Loucy (cell line): ENCODE measurements around the gene ROM1.

ENCODE experiments used
- H2AFZ ChIP-seq: fragments of 200-600 bp; sonication (generic); 2 replicates; pipeline ENCODE4 v1.6.0; 2016; ENCODE audit warnings: antibody characterized with exemption, mild to moderate bottlenecking, low read length, moderate library complexity
- H3F3A ChIP-seq: fragments of 200-600 bp; 2 replicates; pipeline ENCODE4 v1.6.0; 2016; ENCODE audit warnings: antibody characterized with exemption, low read depth, mild to moderate bottlenecking
- H3K27me3 ChIP-seq: fragments of 200-600 bp; sonication (generic); 2 replicates; pipeline ENCODE4 v1.6.1; 2014; ENCODE audit warnings: low read length, mild to moderate bottlenecking; ENCODE audit not compliant: insufficient read depth, poor library complexity, severe bottlenecking
- H3K36me3 ChIP-seq: fragments of 200-600 bp; sonication (generic); 2 replicates; pipeline ENCODE4 v1.6.1; 2016; ENCODE audit warnings: low read length; ENCODE audit not compliant: insufficient read depth
- H3K4me1 ChIP-seq: fragments of 200-600 bp; sonication (generic); 2 replicates; pipeline ENCODE4 v1.5.1; 2014; ENCODE audit warnings: low read length, mild to moderate bottlenecking; ENCODE audit not compliant: insufficient read depth, poor library complexity, severe bottlenecking
- H3K4me2 ChIP-seq: fragments of 200-600 bp; sonication (generic); 2 replicates; pipeline ENCODE4 v1.6.0; 2014; ENCODE audit warnings: antibody characterized with exemption, low read length, low read depth, mild to moderate bottlenecking; ENCODE audit not compliant: poor library complexity, severe bottlenecking
- H3K4me3 ChIP-seq: fragments of 200-600 bp; sonication (generic); 2 replicates; pipeline ENCODE4 v1.5.1; 2014; ENCODE audit warnings: low read length, mild to moderate bottlenecking, mixed read lengths; ENCODE audit not compliant: poor library complexity, severe bottlenecking
- H3K79me2 ChIP-seq: fragments of 200-600 bp; sonication (generic); 2 replicates; pipeline ENCODE4 v1.6.1; 2014; ENCODE audit warnings: low read length; ENCODE audit not compliant: insufficient read depth
- H3K9ac ChIP-seq: fragments of 200-600 bp; sonication (generic); 2 replicates; pipeline ENCODE4 v1.6.0; 2014; ENCODE audit warnings: mild to moderate bottlenecking, low read depth, low read length, moderate library complexity; ENCODE audit not compliant: poor library complexity, severe bottlenecking
- H3K9me2 ChIP-seq: fragments of 200-600 bp; sonication (generic); replicated peaks from 2 replicates; pipeline ENCODE4 v1.6.1; 2016; ENCODE audit warnings: low read depth, low read length, mixed read lengths
- H3K9me3 ChIP-seq: fragments of 200-600 bp; sonication (generic); 2 replicates; pipeline ENCODE4 v1.6.1; 2014; ENCODE audit warnings: mild to moderate bottlenecking, antibody characterized with exemption, low read length, low read depth; ENCODE audit not compliant: insufficient read depth
- H4K20me1 ChIP-seq: fragments of 200-600 bp; sonication (generic); 2 replicates; pipeline ENCODE4 v1.6.0; 2014; ENCODE audit warnings: antibody characterized with exemption, low read length, mild to moderate bottlenecking; ENCODE audit not compliant: insufficient read depth, poor library complexity, severe bottlenecking
- EZH2phosphoT487 ChIP-seq: fragments of 200-600 bp; IDR thresholded peaks from 2 replicates; pipeline ENCODE4 v1.6.1; 2018; ENCODE audit warnings: antibody characterized with exemption, mild to moderate bottlenecking, moderate library complexity, borderline replicate concordance
- TF ChIP-seq, protein P1 (sequence below): fragments of 200-600 bp; sonication (generic); conservative IDR thresholded peaks from 2 replicates; pipeline ENCODE4 v1.5.1; 2014; ENCODE audit warnings: mild to moderate bottlenecking, antibody characterized with exemption, low read length

The ROM1 gene

DNA sequence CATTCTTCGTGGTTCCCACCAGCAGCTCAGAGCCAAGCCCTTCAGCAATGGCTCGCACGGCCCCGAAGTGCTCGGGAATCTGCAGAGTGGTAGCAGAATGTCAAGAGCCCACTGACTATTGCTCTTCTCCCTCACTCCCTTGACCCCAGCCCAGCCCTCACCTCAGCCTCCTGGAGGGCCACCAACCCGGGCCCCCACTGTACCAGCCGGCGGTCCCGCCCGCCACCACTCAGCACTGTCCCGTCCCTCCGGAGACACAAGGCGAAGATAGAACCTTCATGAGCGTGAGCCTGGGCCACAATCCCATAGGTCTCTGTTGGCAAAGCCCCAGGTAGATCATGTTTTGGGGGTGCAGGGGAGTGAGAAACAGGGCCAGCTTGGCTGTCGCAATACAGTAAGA is 7.2 kb upstream of the ROM1 start:
- Histone ChIP-seq H3K4me1 (peaks cover 19% of the 10 kb centered on the region), H3K9ac (no peak overlapping the region), H3F3A (no peaks in the 10 kb centered on the region), H4K20me1 (peaks cover under 1% of the 10 kb centered on the region), H3K4me2 (no peak overlapping the region), H3K9me3 (no peaks in the 10 kb centered on the region), H3K4me3 (no peak overlapping the region), H3K27me3 (peaks cover 6% of the 10 kb centered on the region), H3K9me2 (no peaks in the 10 kb centered on the region), H3K79me2 (peaks cover 13% of the 10 kb centered on the region), H2AFZ (no peak overlapping the region), H3K36me3 (no peaks in the 10 kb centered on the region)
- TF ChIP-seq EZH2phosphoT487: no peak
- TF ChIP-seq, protein P1, sequence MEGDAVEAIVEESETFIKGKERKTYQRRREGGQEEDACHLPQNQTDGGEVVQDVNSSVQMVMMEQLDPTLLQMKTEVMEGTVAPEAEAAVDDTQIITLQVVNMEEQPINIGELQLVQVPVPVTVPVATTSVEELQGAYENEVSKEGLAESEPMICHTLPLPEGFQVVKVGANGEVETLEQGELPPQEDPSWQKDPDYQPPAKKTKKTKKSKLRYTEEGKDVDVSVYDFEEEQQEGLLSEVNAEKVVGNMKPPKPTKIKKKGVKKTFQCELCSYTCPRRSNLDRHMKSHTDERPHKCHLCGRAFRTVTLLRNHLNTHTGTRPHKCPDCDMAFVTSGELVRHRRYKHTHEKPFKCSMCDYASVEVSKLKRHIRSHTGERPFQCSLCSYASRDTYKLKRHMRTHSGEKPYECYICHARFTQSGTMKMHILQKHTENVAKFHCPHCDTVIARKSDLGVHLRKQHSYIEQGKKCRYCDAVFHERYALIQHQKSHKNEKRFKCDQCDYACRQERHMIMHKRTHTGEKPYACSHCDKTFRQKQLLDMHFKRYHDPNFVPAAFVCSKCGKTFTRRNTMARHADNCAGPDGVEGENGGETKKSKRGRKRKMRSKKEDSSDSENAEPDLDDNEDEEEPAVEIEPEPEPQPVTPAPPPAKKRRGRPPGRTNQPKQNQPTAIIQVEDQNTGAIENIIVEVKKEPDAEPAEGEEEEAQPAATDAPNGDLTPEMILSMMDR: no peak

DNA sequence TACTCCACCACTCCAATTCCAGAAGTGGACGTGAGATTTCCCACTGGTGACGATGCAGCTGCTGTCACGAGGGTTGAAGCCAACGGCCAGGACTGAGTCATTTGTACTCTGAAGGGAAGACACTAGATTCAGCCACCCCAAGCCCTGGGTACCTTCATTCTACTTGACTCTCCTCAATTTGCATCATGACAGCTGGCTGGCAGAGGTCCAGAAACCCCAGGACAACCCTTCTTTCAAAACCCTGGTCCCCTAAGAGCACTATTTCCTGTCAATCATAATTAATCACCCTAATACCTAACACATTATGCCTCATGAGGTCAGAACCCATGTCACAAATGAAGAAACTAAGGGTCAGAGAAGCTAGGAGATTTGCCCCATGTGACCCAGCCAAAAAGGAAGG is 5.3 kb upstream of the ROM1 start:
- Histone ChIP-seq H3K36me3 (no peaks in the 10 kb centered on the region), H4K20me1 (no peaks in the 10 kb centered on the region), H3K4me1 (peaks cover 27% of the 10 kb centered on the region), H3K4me2 (peak overlapping the region; percentile 51), H3K79me2 (peaks cover 14% of the 10 kb centered on the region; the same call in 1 of the 2 replicates), H3K4me3 (no peak overlapping the region), H3K27me3 (no peaks in the 10 kb centered on the region), H3K9ac (peak overlapping the region; percentile 60), H3F3A (no peaks in the 10 kb centered on the region), H2AFZ (no peak overlapping the region), H3K9me3 (no peaks in the 10 kb centered on the region), H3K9me2 (no peaks in the 10 kb centered on the region)
- TF ChIP-seq EZH2phosphoT487: no peak
- TF ChIP-seq, protein P1: no peak

DNA sequence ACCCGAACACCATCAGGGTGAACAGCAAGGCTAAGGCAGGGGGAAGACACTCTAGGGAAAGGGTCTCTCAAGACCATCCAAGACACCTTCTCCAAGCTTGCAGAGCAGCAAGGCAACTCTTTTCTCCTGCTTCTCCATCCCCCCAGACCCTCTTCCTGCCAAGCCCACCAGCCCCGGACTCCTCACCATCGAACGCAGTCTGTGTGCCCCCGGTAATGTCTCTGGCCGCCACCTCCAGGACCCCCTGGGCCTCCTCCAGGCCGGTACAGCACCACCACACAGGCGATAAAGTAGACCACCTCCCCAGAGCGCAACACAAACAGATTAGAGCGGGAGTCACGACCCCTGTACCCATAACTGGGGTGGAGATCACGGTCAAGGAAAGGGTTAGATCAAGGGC is 4.3 kb upstream of the ROM1 start:
- Histone ChIP-seq H3K79me2 (peaks cover 14% of the 10 kb centered on the region; the same call in 1 of the 2 replicates), H3K4me3 (no peak overlapping the region), H3K27me3 (no peaks in the 10 kb centered on the region), H3F3A (peaks cover 6% of the 10 kb centered on the region), H4K20me1 (no peaks in the 10 kb centered on the region), H3K4me2 (no peak overlapping the region), H3K4me1 (peaks cover 27% of the 10 kb centered on the region), H3K9me2 (no peaks in the 10 kb centered on the region), H3K9me3 (no peaks in the 10 kb centered on the region), H3K9ac (no peak overlapping the region), H3K36me3 (no peaks in the 10 kb centered on the region), H2AFZ (no peak overlapping the region)
- TF ChIP-seq EZH2phosphoT487: no peak
- TF ChIP-seq, protein P1: no peak
